Endothelial cell of umbilical vein (primary cell): Measurements from ENCODE around the gene ZBTB4. TPM values are rescaled to one million over a fixed set of nuclear protein-coding genes. Genes with fewer than 3 reads are reported as not detected.

Experiments
- BruUV-seq: library from RNA; stranded (reverse); fragments of 400-500 nt; replicated peaks from 2 replicates; lab custom pipeline; 2021; lab: Mats Ljungman, UMichigan
- CTCF ChIA-PET: fragments of 300-600, 350-600 bp; sonication (Branson Sonifier 250); formaldehyde crosslinking; loops from one replicate; lab custom pipeline; 2021; ENCODE audit warnings: antibody characterized with exemption, inconsistent platforms; lab: Charles Lee
- POLR2A ChIA-PET: fragments of 300-600, 350-600 bp; sonication (Branson Sonifier 250); formaldehyde crosslinking; loops from one replicate; lab custom pipeline; 2021; ENCODE audit warnings: antibody characterized with exemption, inconsistent platforms; lab: Charles Lee
- DNase-seq: peaks from one replicate; pipeline ENCODE4 v3.0.0-alpha.2; 2011; ENCODE audit warnings: low read depth, low spot score
- FAIRE-seq: peaks from 2 replicates; lab custom pipeline; 2011; peaks lifted over from hg19 to GRCh38; lab: Jason Lieb, UNC
- H2AFZ ChIP-seq: 2 replicates; pipeline ENCODE4 v1.6.0; 2012; ENCODE audit warnings: low read depth, low read length, control low read depth, inconsistent platforms
- H3K27ac ChIP-seq: 2 replicates; pipeline ENCODE4 v1.5.1; 2011; ENCODE audit warnings: low read depth, mild to moderate bottlenecking, control low read depth, low read length, moderate library complexity; ENCODE audit not compliant: insufficient read depth
- H3K27me3 ChIP-seq, 2 experiments: 2 replicates each; pipeline versions ENCODE4 v1.6.0 to v1.6.1; 2011; ENCODE audit warnings: low read length in 2 of 2, mixed read lengths in 1 of 2; ENCODE audit not compliant: control insufficient read depth in 2 of 2, insufficient read depth in 2 of 2
- H3K36me3 ChIP-seq, 2 experiments: 2 replicates in 1 of 2; 3 replicates in 1 of 2; pipeline ENCODE4 v1.5.1; 2011; ENCODE audit warnings: low read length in 2 of 2, mild to moderate bottlenecking in 1 of 2, moderate library complexity in 1 of 2; ENCODE audit not compliant: control insufficient read depth in 2 of 2, insufficient read depth in 2 of 2; ENCODE audit errors: extremely low read depth in 1 of 2
- H3K4me1 ChIP-seq: 3 replicates; pipeline ENCODE4 v1.5.1; 2011; ENCODE audit warnings: mild to moderate bottlenecking, low read length; ENCODE audit not compliant: control insufficient read depth, insufficient read depth; ENCODE audit errors: extremely low read depth
- H3K4me2 ChIP-seq: 2 replicates; pipeline ENCODE4 v1.6.1; 2011; ENCODE audit warnings: low read length, control low read depth, mixed read lengths; ENCODE audit not compliant: insufficient read depth
- H3K4me3 ChIP-seq, 3 experiments: fragments of 200-600 bp in 1 of 3; sonication (generic), shearing (Covaris generic) in 1 of 3; replicated peaks in 1 of 3; 2 replicates each; pipeline ENCODE4 v1.5.1; 2011 to 2016; ENCODE audit warnings: control low read depth in 3 of 3, low read length in 3 of 3, mild to moderate bottlenecking in 2 of 3, inconsistent platforms in 1 of 3, low read depth in 1 of 3, moderate library complexity in 1 of 3; ENCODE audit not compliant: insufficient read depth in 1 of 3
- H3K79me2 ChIP-seq: 2 replicates; pipeline ENCODE4 v1.6.0; 2012; ENCODE audit warnings: low read length, inconsistent platforms; ENCODE audit not compliant: control insufficient read depth, insufficient read depth
- H3K9ac ChIP-seq: replicated peaks from 2 replicates; pipeline ENCODE3; 2011; ENCODE audit warnings: low read length, control low read depth; ENCODE audit not compliant: insufficient read depth; ENCODE audit errors: extremely low read depth
- H3K9me1 ChIP-seq: replicated peaks from 3 replicates; pipeline ENCODE4 v1.6.0; 2011; ENCODE audit warnings: mild to moderate bottlenecking, low read length; ENCODE audit not compliant: control insufficient read depth, insufficient read depth; ENCODE audit errors: extremely low read depth
- H3K9me3 ChIP-seq: replicated peaks from 2 replicates; pipeline ENCODE4 v1.5.1; 2012; ENCODE audit warnings: low read length, inconsistent platforms; ENCODE audit not compliant: control insufficient read depth, insufficient read depth
- H4K20me1 ChIP-seq: replicated peaks from 2 replicates; pipeline ENCODE3; 2011; ENCODE audit warnings: mild to moderate bottlenecking, low read length; ENCODE audit not compliant: control insufficient read depth, insufficient read depth; ENCODE audit errors: extremely low read depth
- EZH2 ChIP-seq: IDR thresholded peaks from 2 replicates; pipeline ENCODE4 v1.6.1; 2012; ENCODE audit warnings: borderline replicate concordance, low read depth, mild to moderate bottlenecking, moderate library complexity, low read length, inconsistent platforms; ENCODE audit not compliant: severe bottlenecking
- FOS ChIP-seq: IDR thresholded peaks from 2 replicates; pipeline ENCODE4 v1.6.1; 2011; ENCODE audit warnings: mild to moderate bottlenecking, low read length, moderate library complexity, borderline replicate concordance; ENCODE audit not compliant: insufficient read depth
- GATA2 ChIP-seq: IDR thresholded peaks from 2 replicates; pipeline ENCODE4 v1.7.0; 2011; ENCODE audit warnings: low read depth, mild to moderate bottlenecking, moderate library complexity, mixed read lengths, low read length; ENCODE audit not compliant: insufficient read length, insufficient read depth
- JUN ChIP-seq: IDR thresholded peaks from 2 replicates; pipeline ENCODE4 v1.6.1; 2011; ENCODE audit warnings: borderline replicate concordance, low read depth; ENCODE audit not compliant: insufficient read length, insufficient read depth
- MYC ChIP-seq: IDR thresholded peaks from one replicate; pipeline ENCODE4 v1.6.1; 2011; ENCODE audit warnings: mild to moderate bottlenecking, low read depth, low read length
- POLR2A ChIP-seq: IDR thresholded peaks from 2 replicates; pipeline ENCODE4 v1.6.1; 2012; ENCODE audit warnings: low read depth, mild to moderate bottlenecking, control low read depth, low read length
- POLR2AphosphoS5 ChIP-seq: IDR thresholded peaks from 2 replicates; pipeline ENCODE4 v1.6.1; 2012; ENCODE audit warnings: low read depth, mild to moderate bottlenecking, control low read depth, low read length, moderate library complexity; ENCODE audit not compliant: insufficient read depth
- dilution Hi-C: fragments of 300-500 bp; cut with MboI; formaldehyde crosslinking; loops from one replicate; pipeline ENCODE4 v1.15.0; 2019; ENCODE audit warnings: low sequenced_read_pairs; ENCODE audit not compliant: extremely low pct_ligation_motif_present
- intact Hi-C: fragments of 100-400 bp; cut with micrococcal nuclease; formaldehyde crosslinking; loops from one replicate; pipeline ENCODE4 v1.10.0; 2022
- polyA plus RNA-seq, 4 experiments: library from polyadenylated mRNA; depleted of rRNA in 3 of 4; stranded (reverse) in 3 of 4; unstranded in 1 of 4; fragments of >200 nt; gene quantifications; 2 replicates each; pipeline versions ENCODE4 v1.2.1 to v1.2.3, GENCODE V29; 2011 to 2012; ENCODE audit warnings: missing spikeins in 1 of 4
- total RNA-seq: library from RNA; stranded (reverse); gene quantifications from 2 replicates; pipeline ENCODE4 v1.2.3, GENCODE V29; 2021
- TF ChIP-seq, protein P1 (sequence below): IDR thresholded peaks from 2 replicates; pipeline ENCODE4 v1.6.1; 2011; ENCODE audit not compliant: insufficient read depth, insufficient read length
- TF ChIP-seq, protein P2 (sequence below), 2 donors: IDR thresholded peaks; 1 replicate in 1 of 2; 2 replicates in 1 of 2; pipeline ENCODE4 v1.5.1; 2011; ENCODE audit warnings: low read length in 2 of 2, mild to moderate bottlenecking in 2 of 2, moderate library complexity in 2 of 2, control low read depth in 1 of 2, inconsistent platforms in 1 of 2, low read depth in 1 of 2; ENCODE audit not compliant: insufficient read depth in 1 of 2; ENCODE audit errors: extremely low read depth in 1 of 2

The ZBTB4 gene
- total and polyA plus RNA-seq, 2 donors (not counting 3 experiments of a cell fraction or from before 2014, with no cell fraction given) = 15.1 to 26.5 TPM

DNA sequence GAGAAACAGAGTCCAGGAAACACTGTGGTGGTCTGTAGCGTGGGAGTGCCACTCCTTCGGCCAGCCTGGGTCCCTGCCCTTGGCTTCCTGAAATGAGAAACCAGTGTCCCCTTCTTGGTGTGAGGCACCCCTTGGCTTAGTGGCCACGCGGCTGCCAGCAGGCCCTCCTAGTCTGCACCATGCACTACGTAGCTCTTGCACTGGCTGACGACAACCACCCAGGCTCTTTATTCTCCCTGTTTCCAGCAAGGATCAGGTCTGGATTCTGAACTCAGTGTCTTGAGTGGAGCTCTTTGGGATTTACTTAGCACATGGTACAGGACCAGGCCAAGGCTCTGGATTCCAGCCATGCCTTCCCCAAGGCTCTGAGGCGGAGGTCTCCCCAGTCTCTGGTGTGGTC lies 51.9 kb downstream of the ZBTB4 start:
- no peak overlapping the region for H2AFZ ChIP-seq
- FAIRE-seq (no peak), DNase-seq (no peak)
- BruUV-seq = no TSS peak
- dilution Hi-C loops = no loop called here
- no peaks in the 10 kb centered on the region for H3K27me3 ChIP-seq
- H3K9me3 ChIP-seq = no peaks in the 10 kb centered on the region
- H3K36me3 ChIP-seq = no peaks in the 10 kb centered on the region
- intact Hi-C loops = no loop called here
- H3K4me1 ChIP-seq = no peaks in the 10 kb centered on the region
- ChIA-PET CTCF (interaction anchor here (0.8 kb wide), 1 partner anchor 37 kb away, joined by 3 read pairs; no protein-coding TSS in a partner anchor), POLR2A (no interaction called here)
- no peak overlapping the region for H3K9ac ChIP-seq
- no peaks in the 10 kb centered on the region for H4K20me1 ChIP-seq
- H3K4me2 ChIP-seq = no peak overlapping the region
- TF ChIP-seq FOS = no peak
- no peak for TF ChIP-seq GATA2
- no peak for TF ChIP-seq POLR2A
- TF ChIP-seq, protein P1, sequence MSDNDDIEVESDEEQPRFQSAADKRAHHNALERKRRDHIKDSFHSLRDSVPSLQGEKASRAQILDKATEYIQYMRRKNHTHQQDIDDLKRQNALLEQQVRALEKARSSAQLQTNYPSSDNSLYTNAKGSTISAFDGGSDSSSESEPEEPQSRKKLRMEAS = no peak
- no peak for TF ChIP-seq MYC
- no peak for TF ChIP-seq EZH2
- TF ChIP-seq JUN = no peak
- TF ChIP-seq POLR2AphosphoS5 = no peak
- TF ChIP-seq, protein P2, sequence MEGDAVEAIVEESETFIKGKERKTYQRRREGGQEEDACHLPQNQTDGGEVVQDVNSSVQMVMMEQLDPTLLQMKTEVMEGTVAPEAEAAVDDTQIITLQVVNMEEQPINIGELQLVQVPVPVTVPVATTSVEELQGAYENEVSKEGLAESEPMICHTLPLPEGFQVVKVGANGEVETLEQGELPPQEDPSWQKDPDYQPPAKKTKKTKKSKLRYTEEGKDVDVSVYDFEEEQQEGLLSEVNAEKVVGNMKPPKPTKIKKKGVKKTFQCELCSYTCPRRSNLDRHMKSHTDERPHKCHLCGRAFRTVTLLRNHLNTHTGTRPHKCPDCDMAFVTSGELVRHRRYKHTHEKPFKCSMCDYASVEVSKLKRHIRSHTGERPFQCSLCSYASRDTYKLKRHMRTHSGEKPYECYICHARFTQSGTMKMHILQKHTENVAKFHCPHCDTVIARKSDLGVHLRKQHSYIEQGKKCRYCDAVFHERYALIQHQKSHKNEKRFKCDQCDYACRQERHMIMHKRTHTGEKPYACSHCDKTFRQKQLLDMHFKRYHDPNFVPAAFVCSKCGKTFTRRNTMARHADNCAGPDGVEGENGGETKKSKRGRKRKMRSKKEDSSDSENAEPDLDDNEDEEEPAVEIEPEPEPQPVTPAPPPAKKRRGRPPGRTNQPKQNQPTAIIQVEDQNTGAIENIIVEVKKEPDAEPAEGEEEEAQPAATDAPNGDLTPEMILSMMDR (IDR thresholded peaks at IDR 0.05; ENCODE audit: extremely low read depth in 1 of 2, insufficient read depth in 1 of 2, low read depth in 1 of 2, low read length in 2 of 2) = no peak
- H3K27ac ChIP-seq = no peak overlapping the region
- H3K9me1 ChIP-seq = no peaks in the 10 kb centered on the region
- no peak overlapping the region for H3K4me3 ChIP-seq
- no peaks in the 10 kb centered on the region for H3K79me2 ChIP-seq
